IPS-11a (cell line): ENCODE measurements around the gene PLA2G2D.

Experiments used
- H3K4me3 ChIP-seq: one replicate; pipeline ENCODE4 v1.5.1; 2013; ENCODE audit warnings: low read depth, low read length, control low read depth

Gene PLA2G2D

GRCh38 chr1:20089328-20090077, 29.8 kb downstream of the PLA2G2D start:
- no peak overlapping the region for H3K4me3 ChIP-seq

- no peak overlapping the region for H3K4me3 ChIP-seq
Observed at GRCh38 chr1:20087668-20088067, 31.7 kb downstream of the PLA2G2D start.

- H3K4me3 ChIP-seq: no peak overlapping the region
Observed at GRCh38 chr1:20086800-20087199, 32.5 kb downstream of the PLA2G2D start.

- H3K4me3 ChIP-seq: no peak overlapping the region
Observed at GRCh38 chr1:20083178-20083944, 36.0 kb downstream of the PLA2G2D start.

GRCh38 chr1:20082772-20083171, 36.6 kb downstream of the PLA2G2D start:
- no peak overlapping the region for H3K4me3 ChIP-seq

- no peak overlapping the region for H3K4me3 ChIP-seq
Observed at GRCh38 chr1:20081353-20081810, 38.0 kb downstream of the PLA2G2D start.

- H3K4me3 ChIP-seq: no peak overlapping the region
Observed at GRCh38 chr1:20080441-20081352, 38.6 kb downstream of the PLA2G2D start.

- H3K4me3 ChIP-seq: no peak overlapping the region
Observed at GRCh38 chr1:20079661-20080305, 39.6 kb downstream of the PLA2G2D start.

- no peak overlapping the region for H3K4me3 ChIP-seq
Observed at GRCh38 chr1:20078711-20079110, 40.6 kb downstream of the PLA2G2D start.

- H3K4me3 ChIP-seq: no peak overlapping the region
Observed at GRCh38 chr1:20078171-20078651, 41.1 kb downstream of the PLA2G2D start.

GRCh38 chr1:20076710-20077461, 42.5 kb downstream of the PLA2G2D start:
- no peak overlapping the region for H3K4me3 ChIP-seq

GRCh38 chr1:20076223-20076622, 43.1 kb downstream of the PLA2G2D start:
- no peak overlapping the region for H3K4me3 ChIP-seq

- no peak overlapping the region for H3K4me3 ChIP-seq
Observed at GRCh38 chr1:20075345-20075744, 44.0 kb downstream of the PLA2G2D start.

- no peak overlapping the region for H3K4me3 ChIP-seq
Observed at GRCh38 chr1:20074725-20075171, 44.6 kb downstream of the PLA2G2D start.

GRCh38 chr1:20074055-20074724, 45.1 kb downstream of the PLA2G2D start:
- H3K4me3 ChIP-seq: no peak overlapping the region

- H3K4me3 ChIP-seq: no peak overlapping the region
Observed at GRCh38 chr1:20073256-20073655, 46.1 kb downstream of the PLA2G2D start.

- no peak overlapping the region for H3K4me3 ChIP-seq
Observed at GRCh38 chr1:20072771-20073170, 46.6 kb downstream of the PLA2G2D start.

- H3K4me3 ChIP-seq: no peak overlapping the region
Observed at GRCh38 chr1:20071416-20071815, 47.9 kb downstream of the PLA2G2D start.

- H3K4me3 ChIP-seq: no peak overlapping the region
Observed at GRCh38 chr1:20070357-20070756, 49.0 kb downstream of the PLA2G2D start.
